Lung (tissue), 12 donors: ENCODE data around the gene CCDC30. TPM values are rescaled to one million over a fixed set of nuclear protein-coding genes. Genes with fewer than 3 reads are reported as not detected.

Source experiments
- ATAC-seq: fragments of 200-7000 bp; cut with Tn5 transposase; one replicate; pipeline ENCODE4 v1.9.1; 2020; ENCODE audit warnings: moderate number of reproducible peaks; ENCODE audit not compliant: insufficient read depth, low FRiP score
- DNase-seq, 3 donors: peaks; one replicate each; pipeline ENCODE4 v3.0.0-alpha.2; 2013 to 2017
- H3K27ac ChIP-seq, 2 donors: one replicate each; pipeline ENCODE4 v1.5.1; 2013; ENCODE audit warnings: mild to moderate bottlenecking in 2 of 2, moderate library complexity in 2 of 2, control low read depth in 1 of 2, inconsistent platforms in 1 of 2, low read depth in 1 of 2, low read length in 1 of 2
- H3K27me3 ChIP-seq, 3 donors: one replicate each; pipeline ENCODE4 v1.5.1; 2013; ENCODE audit warnings: low read length in 2 of 3; ENCODE audit not compliant: control insufficient read depth in 3 of 3, insufficient read depth in 3 of 3
- H3K36me3 ChIP-seq, 4 donors: one replicate each; pipeline ENCODE4 v1.5.1; 2013; ENCODE audit warnings: low read length in 4 of 4, mild to moderate bottlenecking in 1 of 4, moderate library complexity in 1 of 4; ENCODE audit not compliant: control insufficient read depth in 4 of 4, insufficient read depth in 4 of 4
- H3K4me1 ChIP-seq, 5 donors: one replicate each; pipeline ENCODE4 v1.5.1; 2013; ENCODE audit warnings: low read length in 5 of 5, mild to moderate bottlenecking in 2 of 5, moderate library complexity in 1 of 5; ENCODE audit not compliant: control insufficient read depth in 5 of 5, insufficient read depth in 5 of 5
- H3K4me3 ChIP-seq: one replicate; pipeline ENCODE4 v1.5.1; 2013; ENCODE audit warnings: mild to moderate bottlenecking, control low read depth, moderate library complexity
- H3K9ac ChIP-seq, 2 donors: one replicate each; pipeline ENCODE4 v1.5.1; 2013; ENCODE audit warnings: low read length in 2 of 2, control low read depth in 1 of 2; ENCODE audit not compliant: insufficient read depth in 1 of 2
- H3K9me3 ChIP-seq, 4 donors: one replicate each; pipeline ENCODE4 v1.5.1; 2013; ENCODE audit warnings: low read length in 3 of 4, mild to moderate bottlenecking in 1 of 4, moderate library complexity in 1 of 4; ENCODE audit not compliant: control insufficient read depth in 4 of 4, insufficient read depth in 3 of 4
- WGBS, 2 donors: extraction: QIAGEN DNeasy Blood & Tissue Kit; methylation state at CpG; one replicate each; pipeline ENCODE4 v1.1.7; 2013; 5-methylcytosine and 5-hydroxymethylcytosine counted together
- polyA plus RNA-seq, 2 donors: library from polyadenylated mRNA; stranded (reverse); fragments of 200-250 nt; gene quantifications; one replicate each; pipeline ENCODE4 v1.2.1, GENCODE V29; 2013
- total RNA-seq, 2 donors: library from RNA; depleted of rRNA in 1 of 2; stranded (reverse); fragments of >200 nt in 1 of 2; gene quantifications; one replicate each; pipeline ENCODE4 v1.2.1, GENCODE V29; 2014 to 2021
- TF ChIP-seq, protein P1 (sequence below): IDR thresholded peaks from 2 replicates; pipeline ENCODE4 v1.5.1; 2012; ENCODE audit warnings: mild to moderate bottlenecking; ENCODE audit errors: control extremely low read depth, extremely low read depth
- donor health status: control.
- donor health status: control.
- donor health status: Bipolar disorder and iron deficiency.
- donor health status: healthy.
- donor health status: DM: yes; HTN: yes; CAD: no.

CCDC30 gene
- total and polyA plus RNA-seq, 4 donors, result 1.5 to 21.4 (median 9.2) TPM

DNA sequence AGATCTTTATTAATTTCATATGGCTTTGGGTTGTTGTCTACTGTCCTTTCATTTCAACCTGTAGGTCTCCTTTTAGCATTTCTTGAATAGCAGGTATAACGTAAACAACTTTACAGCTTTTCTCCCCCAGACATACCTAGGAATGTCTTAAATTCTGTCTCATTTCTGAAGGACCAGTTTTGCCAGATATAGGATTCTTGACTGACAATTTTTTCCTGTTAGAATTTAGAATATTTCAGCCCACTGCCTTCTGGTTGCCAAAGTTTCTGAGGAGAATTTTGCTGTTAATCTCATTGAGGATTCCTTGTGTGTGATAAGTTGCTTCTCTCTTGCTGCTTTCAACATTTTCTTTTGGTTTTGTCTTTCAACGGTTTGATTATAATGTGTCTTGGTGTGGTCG lies 60.1 kb downstream of the CCDC30 start:
- Histone ChIP-seq H3K27ac (no peak overlapping the region), H3K27me3 (no peaks in the 10 kb centered on the region), H3K4me3 (no peak overlapping the region), H3K4me1 (no peaks in the 10 kb centered on the region), H3K9ac (no peak overlapping the region), H3K9me3 (peaks cover 0 to 7% (median 2%) of the 10 kb centered on the region in 4 donors), H3K36me3 (peaks cover 0 to 1% (median 0%) of the 10 kb centered on the region in 4 donors)
- ATAC-seq (no peak), DNase-seq (no peak)
- TF ChIP-seq, protein P1, sequence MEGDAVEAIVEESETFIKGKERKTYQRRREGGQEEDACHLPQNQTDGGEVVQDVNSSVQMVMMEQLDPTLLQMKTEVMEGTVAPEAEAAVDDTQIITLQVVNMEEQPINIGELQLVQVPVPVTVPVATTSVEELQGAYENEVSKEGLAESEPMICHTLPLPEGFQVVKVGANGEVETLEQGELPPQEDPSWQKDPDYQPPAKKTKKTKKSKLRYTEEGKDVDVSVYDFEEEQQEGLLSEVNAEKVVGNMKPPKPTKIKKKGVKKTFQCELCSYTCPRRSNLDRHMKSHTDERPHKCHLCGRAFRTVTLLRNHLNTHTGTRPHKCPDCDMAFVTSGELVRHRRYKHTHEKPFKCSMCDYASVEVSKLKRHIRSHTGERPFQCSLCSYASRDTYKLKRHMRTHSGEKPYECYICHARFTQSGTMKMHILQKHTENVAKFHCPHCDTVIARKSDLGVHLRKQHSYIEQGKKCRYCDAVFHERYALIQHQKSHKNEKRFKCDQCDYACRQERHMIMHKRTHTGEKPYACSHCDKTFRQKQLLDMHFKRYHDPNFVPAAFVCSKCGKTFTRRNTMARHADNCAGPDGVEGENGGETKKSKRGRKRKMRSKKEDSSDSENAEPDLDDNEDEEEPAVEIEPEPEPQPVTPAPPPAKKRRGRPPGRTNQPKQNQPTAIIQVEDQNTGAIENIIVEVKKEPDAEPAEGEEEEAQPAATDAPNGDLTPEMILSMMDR, result no peak
- 91 to 92% methylated on average over 3 of the region's 3 CpGs for WGBS, 2 donors

DNA sequence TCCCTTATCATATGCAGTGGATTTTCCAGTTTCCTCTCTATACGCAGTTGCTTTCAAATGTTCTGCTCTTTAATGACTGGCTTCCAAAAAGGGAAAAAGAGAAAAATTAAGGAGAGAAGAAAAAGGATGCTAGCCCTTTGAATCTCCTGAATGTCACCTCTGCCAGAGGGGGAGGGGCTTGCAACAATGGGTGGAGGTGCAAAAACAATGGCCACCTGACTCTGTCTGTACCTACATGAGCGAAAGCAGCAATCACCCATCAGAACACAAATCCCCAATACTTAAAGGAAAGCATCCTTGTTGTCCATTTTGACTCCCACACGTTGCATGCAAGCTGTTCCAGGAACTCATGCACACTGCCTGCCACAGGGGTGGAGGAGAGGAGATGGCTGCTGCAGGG lies 61.2 kb downstream of the CCDC30 start:
- no peak overlapping the region for H3K4me3 ChIP-seq
- H3K27ac ChIP-seq, result no peak overlapping the region
- H3K9me3 ChIP-seq, result peaks cover 0 to 3% (median 2%) of the 10 kb centered on the region in 4 donors
- DNase-seq (no peak), ATAC-seq (no peak)
- H3K4me1 ChIP-seq, result no peaks in the 10 kb centered on the region
- H3K9ac ChIP-seq, result no peak overlapping the region
- peaks cover 0 to 1% (median 0%) of the 10 kb centered on the region in 4 donors for H3K36me3 ChIP-seq
- TF ChIP-seq, protein P1, result no peak
- H3K27me3 ChIP-seq, result no peaks in the 10 kb centered on the region
- 85 to 92% methylated on average over 3 of the region's 3 CpGs for WGBS, 2 donors

DNA sequence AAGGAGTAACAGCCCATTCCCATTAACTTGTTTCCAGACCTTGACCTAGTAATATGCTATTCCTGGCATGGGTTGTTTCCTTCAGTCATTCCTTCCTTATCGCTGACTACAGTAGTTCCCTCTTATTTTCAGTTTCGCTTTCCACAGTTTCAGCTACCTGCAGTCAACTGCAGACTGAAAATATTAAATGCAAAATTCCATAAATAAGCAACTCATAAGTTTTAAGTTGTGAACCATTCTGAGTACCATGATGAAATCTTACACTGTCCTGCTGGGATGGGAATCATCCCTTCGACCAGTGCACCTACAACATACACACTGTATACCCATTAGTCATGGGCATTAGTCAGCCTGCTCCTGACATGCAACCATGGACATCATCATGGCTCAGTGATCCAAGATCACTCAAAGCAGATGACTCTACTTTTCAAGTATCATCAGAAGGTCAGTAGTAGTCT lies 66.7 kb downstream of the CCDC30 start:
- Histone ChIP-seq H3K9ac (no peak overlapping the region), H3K27ac (no peak overlapping the region), H3K9me3 (no peaks in the 10 kb centered on the region), H3K4me1 (peaks cover 0 to 5% (median 0%) of the 10 kb centered on the region in 5 donors), H3K27me3 (no peaks in the 10 kb centered on the region), H3K4me3 (no peak overlapping the region), H3K36me3 (no peaks in the 10 kb centered on the region)
- WGBS, 2 donors, result 39 to 48% methylated on average over 3 of the region's 3 CpGs
- no peak for ATAC-seq
- TF ChIP-seq, protein P1, result no peak
- peak in 1 of 3 donors; percentile 14 for DNase-seq

DNA sequence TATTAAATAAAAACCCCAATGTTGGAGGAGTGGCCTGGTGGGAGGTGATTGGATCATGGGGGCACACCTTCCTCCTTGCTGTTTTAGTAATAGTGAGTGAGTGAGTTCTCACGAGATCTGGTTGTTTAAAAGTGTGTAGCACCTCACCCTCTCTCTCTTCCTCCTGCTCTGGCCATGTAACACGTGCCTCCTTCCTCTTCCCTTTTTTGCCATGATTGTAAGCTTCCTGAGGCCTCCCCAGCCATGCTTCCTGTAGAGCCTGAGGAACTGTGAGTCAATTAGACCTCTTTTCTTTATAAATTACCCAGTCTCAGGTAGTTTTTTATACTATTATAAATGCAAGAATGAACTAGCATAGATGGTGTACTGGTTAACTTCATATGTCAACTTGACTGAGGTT lies 68.0 kb downstream of the CCDC30 start:
- DNase-seq, result no peak

More for the DNA sequence above, 68.0 kb downstream of the CCDC30 start:
- ATAC-seq, result no peak
- H3K9ac ChIP-seq, result no peak overlapping the region
- H3K4me3 ChIP-seq, result no peak overlapping the region
- no peaks in the 10 kb centered on the region for H3K36me3 ChIP-seq
- H3K27ac ChIP-seq, result no peak overlapping the region
- H3K9me3 ChIP-seq, result no peaks in the 10 kb centered on the region
- H3K4me1 ChIP-seq, result peaks cover 0 to 5% (median 0%) of the 10 kb centered on the region in 5 donors
- TF ChIP-seq, protein P1, result no peak
- H3K27me3 ChIP-seq, result no peaks in the 10 kb centered on the region
- WGBS, 2 donors, result 18 to 57% methylated on average over 2 of the region's 2 CpGs
